ENCODE data around the gene POLR2F.
"Not testable (repeated sequence)": the region's sequence is repeated elsewhere in the genome, so short reads cannot be mapped to it uniquely, and the experiment has no call there.

The POLR2F gene

DNA sequence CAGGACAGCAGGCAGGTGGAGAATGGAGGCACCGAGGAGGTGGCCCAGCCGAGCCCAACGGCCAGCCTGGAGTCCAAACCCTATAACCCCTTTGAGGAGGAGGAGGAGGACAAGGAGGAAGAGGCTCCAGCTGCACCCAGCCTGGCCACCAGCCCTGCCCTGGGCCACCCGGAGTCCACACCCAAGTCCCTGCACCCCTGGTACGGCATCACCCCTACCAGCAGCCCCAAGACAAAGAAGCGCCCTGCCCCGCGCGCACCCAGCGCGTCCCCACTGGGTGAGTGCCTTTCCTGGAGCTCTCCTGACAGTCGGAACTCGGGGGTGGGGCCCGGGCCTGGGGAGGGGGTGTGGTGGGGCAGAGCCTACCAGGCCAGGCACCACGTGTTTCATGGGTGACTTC lies 27.7 kb upstream of the POLR2F start:
- no peak for DNase-seq

DNA sequence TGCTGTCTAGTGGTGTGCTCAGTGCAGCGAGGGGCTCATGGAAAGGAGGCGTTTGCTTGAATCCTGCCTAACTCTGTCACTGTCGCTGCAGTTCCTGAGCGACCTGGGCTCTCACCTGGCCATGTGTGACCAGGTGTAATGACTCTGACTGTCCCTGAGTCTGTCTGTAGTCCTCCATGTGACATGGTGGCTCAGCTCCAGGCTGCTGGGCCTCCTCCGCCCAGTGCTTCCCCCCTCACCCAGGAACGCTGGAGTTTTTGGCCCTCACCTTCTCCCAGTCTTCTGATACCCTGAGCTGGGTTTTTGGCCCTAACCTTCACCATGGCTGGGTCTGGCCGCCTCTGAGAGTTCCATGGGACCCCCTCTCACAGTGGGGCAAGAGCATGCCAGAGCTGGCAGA lies 27.1 kb upstream of the POLR2F start:
- DNase-seq, result no peak

DNA sequence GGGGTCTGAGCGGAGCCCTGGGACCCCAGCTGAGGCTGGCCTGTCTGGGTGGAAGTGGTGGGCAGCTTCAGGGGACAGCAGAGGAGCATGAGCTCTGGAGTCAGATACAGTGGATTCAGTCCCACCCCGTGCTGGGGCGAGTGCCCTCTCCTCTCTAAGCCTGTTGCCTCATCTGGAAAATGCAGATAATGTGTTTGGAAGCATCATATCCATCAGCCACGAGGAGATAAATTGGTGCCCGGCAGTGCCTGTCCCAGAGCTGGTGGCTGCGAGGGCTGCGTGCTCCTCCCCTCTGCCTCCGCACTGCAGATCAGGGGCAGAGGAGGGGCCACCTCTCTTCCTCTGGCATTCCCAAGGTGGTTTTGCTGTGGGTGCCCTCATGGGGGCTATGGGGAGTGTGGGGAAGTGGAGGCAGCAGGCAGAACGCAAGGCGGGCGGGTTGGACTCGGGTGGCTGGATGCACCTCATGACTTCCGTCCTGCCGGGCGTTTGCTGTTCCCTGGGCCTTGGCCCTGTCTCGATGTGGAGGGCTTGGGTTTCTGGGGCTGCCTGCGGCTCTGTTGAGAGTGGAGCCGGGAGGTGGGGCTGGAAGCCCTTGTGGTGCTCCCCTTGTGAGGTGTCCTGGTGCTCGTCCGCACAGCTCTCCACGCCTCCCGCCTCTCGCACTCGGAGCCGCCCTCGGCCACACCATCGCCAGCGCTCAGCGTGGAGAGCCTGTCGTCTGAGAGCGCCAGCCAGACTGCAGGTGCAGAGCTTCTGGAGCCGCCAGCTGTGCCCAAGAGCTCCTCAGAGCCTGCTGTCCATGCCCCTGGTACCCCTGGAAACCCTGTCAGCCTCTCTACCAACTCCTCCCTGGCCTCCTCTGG lies 26.5 kb upstream of the POLR2F start:
- DNase-seq, result no peak

DNA sequence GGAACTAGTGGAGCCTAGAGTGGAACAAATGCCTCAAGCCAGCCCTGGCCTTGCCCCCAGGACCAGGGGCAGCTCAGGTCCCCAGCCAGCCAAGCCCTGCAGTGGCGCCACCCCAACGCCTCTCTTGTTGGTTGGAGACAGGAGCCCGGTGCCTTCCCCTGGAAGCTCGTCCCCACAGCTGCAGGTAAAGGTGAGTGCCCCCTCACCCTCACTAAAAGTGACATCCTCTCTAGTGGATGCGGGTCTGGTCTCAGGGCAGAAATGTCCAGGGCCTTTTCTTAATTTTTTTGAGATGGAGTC lies 25.9 kb upstream of the POLR2F start:
- DNase-seq, result no peak

DNA sequence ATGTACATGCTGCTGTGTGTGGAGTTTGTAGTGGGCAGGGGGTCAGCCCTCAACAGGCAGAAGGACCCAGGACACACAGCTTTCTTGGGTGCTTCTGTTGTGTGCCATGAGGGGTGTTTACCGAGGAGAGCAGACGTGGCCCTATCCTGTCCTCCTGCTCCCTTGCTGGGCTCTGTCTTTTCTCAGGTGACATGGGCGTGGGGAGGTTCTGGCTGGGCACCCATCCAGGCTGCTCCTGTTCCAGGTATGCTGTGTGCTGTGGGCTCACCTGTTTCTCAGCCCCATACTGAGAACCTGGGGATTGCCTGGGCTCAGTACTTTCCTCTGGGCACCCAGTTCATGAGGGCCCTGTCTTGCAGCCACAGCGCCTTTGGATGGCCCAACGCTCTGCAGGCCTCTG lies 24.1 kb upstream of the POLR2F start:
- no peak for DNase-seq

DNA sequence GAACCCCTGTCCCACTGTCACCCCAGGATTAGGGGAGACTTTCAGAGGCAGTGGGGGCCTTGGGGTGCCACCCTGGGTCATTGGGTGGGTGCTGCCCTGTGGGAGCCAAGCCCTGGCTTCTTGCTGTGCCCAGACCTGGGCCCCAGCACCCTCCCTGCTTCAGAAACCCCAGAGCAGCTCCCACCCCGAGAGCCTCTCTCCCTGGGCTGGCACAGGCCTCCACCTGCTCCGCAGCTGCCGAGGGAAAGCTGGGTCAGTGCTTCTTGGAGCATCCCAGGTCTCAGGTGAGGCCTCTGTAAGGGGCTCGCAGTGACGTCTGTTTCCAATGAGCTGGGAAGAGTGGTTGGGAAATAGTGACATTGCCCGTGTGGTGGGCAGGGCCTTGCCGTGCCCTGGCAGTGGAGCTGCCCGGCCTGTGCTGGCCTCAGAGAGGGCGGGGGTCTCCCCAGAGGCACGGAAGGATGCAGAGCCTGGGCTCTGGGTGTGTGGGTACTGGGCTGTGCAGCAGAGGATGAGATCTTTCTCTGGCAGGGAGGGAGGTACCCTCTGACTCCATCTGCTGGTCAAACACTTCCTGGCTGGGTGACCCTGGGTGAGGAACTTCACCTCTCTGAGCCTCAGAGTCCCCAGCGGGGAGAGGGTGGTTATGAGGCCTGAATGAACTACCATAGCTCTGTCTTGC lies 23.1 kb upstream of the POLR2F start:
- peak in 1 of 2 experiments; percentile 12 for DNase-seq

DNA sequence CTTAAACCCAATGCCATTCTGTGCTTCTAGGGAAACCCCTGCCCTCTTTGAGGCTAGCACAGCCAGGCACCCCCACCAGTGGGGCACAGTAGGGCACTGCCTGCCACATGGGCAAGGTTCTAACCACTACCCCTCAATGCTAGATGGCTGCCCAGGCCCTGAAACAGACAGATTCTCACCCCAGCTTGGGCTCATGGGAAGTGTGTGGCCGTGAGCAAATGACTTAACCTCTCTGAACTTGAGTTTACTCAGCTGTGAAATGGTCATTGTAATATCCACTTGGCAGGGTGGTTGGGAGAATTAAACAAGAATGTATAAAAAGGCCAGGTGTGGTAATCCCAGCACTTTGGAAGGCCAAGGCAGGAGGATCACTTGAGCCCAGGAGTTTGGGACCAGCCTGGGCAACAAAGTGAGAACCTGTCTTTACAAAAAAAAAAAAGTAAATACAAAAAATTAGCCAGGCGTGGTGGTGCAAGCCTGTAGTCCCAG lies 22.5 kb upstream of the POLR2F start:
- no peak for DNase-seq

DNA sequence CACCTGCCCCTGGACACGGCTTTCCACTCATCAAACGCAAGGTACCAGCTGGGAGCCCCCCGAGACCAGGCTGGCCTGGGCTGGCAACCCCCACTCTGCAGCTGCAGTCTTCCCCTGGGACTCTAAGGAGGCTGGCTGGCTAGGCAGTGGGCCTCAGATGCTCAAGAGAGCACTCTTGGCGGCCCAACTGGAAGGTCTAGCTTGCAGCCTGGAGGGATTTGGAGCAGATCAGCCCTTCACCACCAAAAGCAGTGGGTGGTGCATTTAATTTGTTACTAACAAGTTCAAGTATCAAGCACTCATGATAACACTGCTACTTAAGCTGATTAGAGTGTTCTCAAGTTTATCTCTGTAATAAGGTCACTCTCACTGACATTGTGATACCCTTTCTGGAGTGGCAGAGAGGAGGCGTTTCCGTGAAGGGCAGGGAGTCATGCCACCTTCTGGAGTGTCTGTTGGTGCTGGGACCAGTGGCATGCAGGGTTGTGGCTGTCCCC lies 21.6 kb upstream of the POLR2F start:
- DNase-seq, result peak; percentile 51 to 65

DNA sequence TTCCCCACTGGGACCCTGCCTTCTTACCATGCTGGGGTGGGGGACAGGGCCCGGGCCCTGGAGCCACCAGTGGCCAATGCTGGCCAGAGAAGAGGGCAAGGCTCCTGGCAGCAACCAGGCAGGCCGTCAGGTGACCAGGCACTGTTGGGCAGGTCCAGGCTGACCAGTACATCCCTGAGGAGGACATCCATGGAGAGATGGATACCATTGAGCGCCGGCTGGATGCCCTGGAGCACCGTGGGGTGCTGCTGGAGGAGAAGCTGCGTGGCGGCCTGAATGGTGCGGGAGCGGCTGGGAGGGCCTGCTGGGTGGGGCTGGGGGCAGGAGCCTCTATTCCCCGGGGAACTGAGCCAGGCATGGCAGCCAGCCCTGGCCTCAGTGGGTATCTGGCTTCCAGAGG lies 21.1 kb upstream of the POLR2F start:
- no peak for DNase-seq

DNA sequence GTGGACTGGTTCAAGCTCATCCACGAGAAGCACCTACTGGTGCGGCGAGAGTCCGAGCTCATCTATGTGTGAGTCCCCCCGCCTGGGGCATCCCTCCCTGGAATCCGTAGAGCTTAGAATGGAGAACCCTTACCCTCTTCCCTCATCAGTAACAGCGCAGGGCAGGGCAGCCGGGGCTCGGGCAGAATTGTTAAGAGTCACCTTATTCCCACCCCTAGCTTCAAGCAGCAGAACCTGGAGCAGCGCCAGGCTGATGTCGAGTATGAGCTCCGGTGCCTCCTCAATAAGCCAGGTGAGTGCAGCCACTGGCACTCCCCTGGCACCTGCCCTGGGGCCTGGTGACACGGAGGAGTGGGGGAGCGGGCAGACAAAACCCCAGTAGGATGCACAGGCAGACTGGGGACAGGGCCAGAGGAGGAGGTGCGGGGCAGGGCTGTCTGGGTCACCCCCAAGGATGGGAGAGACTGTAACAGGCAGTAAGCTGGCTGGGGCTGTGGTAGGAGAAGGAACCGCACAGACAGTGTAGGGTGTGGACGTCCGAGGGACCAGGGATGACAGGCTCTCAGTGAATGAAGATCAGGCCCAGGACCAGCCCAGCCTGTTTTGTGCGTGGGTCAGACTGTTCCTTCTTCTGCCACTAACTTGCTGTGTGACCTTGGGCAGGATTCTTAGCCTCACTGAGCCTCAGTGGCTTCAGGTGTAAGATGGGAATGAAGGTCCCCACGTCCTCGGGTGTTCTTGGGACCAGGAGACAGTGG lies 20.5 kb upstream of the POLR2F start:
- no peak for DNase-seq

DNA sequence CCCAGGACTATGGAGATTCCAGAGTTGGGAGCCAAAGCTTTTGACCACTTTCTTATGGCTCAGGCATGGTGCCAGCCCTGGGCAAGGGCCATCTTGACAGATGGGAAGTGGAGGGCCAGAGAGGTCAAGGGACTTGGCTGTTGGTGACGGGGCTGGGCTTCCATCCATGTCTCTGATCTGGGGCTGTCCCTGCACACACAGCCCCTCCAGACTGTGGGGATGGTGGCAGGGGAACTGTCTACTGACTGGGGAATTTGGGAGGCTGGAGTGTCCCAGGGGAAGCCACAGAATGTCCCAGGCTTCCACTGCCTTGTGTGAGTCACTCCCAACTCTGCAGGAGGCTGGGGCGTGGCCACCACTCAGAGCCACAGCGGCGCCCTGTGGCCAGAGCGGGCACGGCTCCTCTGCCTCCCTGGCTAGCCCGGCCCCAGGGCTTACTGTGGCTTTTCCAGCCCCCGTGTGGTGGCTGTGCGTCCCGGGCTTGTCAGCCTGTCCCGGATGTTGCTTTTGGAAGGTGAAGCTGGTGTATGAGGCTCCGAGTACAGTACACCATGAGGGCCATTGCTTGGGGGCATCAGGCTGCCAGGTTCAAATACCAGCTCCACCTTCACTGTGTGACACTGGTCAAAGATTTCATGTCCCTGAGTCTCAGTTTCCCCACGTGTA lies 19.7 kb upstream of the POLR2F start:
- peak; percentile 70 to 83 for DNase-seq

DNA sequence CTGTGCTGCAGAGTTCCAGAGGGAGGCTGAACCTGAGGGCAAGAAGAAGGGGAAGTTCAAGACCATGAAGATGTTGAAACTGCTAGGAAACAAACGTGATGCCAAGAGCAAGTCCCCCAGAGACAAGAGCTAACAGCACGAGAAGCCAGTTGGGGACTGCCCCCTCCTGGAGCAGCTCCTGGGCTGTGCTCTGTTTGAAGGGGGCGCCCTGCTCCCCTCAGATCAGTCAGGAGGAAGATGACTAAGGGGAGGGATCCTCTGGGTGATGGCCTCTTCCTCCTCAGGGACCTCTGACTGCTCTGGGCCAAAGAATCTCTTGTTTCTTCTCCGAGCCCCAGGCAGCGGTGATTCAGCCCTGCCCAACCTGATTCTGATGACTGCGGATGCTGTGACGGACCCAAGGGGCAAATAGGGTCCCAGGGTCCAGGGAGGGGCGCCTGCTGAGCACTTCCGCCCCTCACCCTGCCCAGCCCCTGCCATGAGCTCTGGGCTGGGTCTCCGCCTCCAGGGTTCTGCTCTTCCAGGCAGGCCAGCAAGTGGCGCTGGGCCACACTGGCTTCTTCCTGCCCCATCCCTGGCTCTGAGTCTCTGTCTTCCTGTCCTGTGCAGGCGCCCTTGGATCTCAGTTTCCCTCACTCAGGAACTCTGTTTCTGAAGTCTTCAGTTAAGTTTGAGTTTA lies 12.7 kb upstream of the POLR2F start:
- no peak for DNase-seq

DNA sequence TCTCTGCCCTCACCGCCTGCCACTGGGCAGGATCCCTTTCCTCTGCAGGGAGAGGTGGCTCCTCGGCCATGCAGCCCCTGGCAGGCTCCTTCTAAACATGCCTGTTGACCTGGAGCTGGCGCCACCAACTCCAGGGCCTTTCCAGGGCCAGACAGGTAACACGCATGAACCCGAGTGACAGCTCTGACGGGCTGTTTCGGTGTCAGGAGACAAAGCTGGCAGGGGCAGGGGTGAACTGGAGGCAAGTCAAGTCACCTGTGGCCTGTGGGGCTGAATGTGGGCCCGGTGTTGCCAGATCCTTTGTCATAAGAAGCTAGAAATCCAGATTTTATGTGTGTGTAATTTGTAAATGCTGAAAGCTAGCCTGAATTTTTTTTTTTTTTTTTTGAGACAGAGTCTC lies 11.4 kb upstream of the POLR2F start:
- no peak for DNase-seq

DNA sequence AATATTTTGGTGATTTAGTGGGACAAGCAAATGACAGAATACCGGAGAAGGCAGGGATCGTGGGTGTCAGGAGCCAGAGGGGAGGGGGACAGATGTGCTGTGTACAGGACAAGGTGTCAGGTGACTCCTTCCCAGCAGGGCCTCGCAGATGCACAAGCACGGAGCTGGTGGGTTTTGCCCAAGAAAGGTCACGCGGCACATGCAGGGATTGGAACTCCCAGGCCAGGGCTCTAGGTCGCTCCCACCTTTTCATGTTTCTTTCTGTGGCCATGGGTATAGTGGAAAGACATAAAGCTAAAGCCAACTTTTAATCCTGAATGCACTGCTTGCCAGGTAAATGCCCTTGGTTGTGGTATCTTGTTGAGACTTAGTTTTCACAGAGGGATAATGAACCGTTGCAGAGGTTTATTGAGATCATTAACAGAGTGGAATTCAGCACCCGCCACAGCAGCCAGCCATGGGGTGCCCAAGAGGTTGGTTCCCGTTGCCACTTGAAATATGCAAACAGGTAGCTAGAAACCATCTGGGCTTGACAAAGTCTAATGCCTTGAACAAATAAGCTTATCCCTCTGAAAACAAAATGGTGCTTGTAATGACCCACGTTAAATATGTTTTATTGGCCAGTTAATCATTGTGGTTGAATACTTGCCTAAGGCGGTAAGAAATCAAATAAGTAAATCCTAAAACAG lies 10.2 kb upstream of the POLR2F start:
- DNase-seq, result no peak

DNA sequence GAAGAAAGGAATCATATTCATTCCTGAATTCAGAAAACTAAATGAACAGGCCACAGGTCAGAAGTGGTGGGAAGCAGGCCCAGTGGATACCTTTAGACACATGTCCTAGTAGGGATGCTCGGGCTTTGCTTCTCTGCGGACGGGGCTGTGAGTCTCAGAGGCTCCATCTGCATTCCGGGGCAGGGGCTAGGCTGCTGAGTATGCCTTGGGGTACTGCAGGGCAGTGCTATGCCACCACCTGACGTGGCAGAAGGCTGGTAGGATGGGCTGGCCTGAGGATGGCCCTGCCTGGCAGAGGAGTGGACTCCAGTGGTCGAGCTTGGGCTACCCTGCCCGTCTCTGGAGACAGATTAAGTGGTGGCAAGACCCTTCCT lies 9.7 kb upstream of the POLR2F start:
- DNase-seq, result no peak

DNA sequence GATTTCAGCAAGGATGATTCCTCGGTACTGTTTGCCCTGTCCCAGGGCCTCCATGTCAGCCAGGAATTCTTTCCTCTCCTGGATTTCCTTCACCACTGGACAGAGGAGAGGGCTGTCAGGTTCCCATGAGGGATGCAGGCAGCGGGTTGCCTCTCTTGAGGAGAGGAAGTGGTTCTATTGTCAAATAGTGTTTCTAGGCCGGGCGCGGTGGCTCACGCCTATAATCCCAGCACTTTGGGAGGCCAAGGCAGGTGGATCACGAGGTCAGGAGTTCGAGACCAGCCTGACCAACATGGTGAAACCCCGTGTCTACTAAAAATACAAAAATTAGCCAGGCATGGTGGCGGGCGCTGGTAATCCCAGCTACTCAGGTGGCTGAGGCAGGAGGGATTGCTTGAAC lies 9.1 kb upstream of the POLR2F start:
- not testable (repeated sequence) for DNase-seq

DNA sequence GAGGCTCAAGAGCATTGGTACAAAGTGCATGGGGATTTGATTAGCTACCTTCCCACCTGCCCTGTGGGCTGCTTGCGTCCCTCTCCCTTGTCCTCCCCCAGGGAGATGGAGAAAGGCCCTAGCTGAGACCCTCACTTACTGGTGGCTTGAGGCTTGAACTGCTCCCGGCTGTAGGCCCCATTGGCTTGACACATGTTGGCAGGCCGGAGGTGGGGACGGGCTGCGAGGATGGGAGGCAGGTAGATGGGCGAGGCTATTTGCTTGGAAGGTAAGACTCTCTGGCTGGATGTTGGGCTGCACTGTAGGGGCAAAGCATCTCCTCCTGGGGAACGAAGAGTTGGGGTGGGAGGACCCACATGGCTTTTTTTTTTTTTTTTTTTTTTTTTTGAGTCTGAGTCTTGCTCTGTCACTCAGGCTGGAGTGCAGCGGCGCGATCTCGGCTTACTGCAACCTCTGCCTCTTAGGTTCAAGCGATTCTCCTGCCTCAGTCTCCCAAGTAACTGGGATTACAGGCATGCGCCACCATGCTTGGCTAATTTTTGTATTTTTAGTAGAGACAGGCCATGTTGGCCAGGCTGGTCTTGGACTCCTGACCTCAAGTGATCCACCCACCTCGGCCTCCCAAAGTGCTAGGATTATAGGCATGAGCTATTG lies 6.2 kb upstream of the POLR2F start:
- not testable (repeated sequence) for DNase-seq

DNA sequence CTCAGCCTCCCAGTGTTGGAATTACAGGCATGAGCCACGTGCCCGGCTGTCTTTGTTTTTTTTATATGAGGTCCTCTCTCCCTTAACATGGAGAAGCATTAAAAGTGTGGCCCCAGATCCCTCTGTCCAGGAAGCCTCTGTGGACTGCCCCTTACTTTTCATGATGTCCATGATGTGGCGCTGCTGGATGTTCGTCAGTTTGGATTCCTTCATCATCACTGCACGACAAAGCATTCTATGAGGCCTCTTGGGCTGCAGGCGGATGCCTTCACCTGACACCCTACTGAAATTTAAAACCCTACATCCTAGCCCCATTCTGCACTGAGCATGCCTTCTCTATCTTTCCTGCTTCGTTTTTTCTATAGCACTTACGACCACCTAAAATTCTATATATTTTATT lies 2.2 kb upstream of the POLR2F start:
- DNase-seq, result peak in 1 of 2 experiments; percentile 23

DNA sequence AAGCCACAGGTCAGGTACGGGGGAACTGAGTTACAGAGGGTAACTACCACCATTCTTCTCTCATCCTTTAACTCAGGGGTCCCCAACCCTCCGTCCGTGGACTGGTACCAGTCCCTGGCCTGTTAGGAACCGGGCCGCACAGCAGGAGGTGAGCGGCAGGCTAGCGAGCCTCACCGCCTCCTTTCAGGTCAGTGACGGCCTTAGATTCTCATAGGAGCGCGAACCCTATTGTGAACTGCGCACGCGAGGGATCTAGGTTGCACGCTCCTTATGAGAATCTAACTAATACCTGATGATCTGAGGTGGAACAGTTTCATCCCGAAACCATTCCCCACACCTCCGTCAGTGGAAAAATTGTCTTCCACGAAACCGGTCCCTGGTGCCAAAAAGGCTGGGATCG lies 870 bp upstream of the POLR2F start:
- DNase-seq, result not testable (repeated sequence)

DNA sequence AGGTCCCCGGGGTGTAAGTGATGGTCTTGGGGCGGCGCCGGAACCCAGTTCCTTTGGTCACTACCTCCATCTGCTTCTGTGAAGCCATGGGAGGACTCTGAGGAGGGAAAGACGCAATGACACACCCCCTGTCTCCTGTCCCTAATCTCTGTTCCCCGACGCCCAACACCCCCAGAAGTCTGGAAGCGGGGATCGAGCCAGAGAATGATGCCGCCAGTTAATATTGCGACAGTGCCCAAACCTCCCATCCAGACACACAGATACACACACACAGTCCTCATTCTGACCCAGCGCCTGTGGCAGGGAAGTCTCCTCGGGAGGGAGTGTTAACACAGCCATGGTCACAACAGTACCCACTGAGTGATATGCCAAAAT lies 450 bp upstream of the POLR2F start:
- no peak for DNase-seq

DNA sequence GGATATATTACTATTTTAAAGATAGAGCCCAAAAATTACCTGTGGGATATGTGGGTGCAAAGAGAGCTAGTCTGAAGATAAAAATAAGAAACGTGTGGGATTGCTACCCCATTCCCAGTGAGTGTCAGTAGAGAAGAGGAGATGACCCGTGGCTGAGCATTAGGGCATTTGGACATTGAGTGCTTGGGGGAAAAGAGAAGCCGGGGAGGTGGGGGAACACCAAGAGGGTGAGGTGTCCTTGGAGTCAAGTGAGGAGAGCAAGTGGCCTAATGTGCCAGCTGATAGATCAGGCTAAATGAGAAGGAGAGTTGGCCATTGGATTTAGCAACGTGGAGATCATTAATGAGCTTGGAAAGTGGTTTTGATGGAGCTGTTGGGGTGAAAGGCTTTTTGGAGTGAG lies 1.2 kb downstream of the POLR2F start:
- DNase-seq, result no peak

Measured in NCI-H524 (cell line).